ENCODE results near the gene CGN. TPM values are rescaled to one million over a fixed set of nuclear protein-coding genes. Genes with fewer than 3 reads are reported as not detected.

Gene CGN
- total RNA-seq, 1 donor from 2014 or later: 2.0 TPM

- H3K27me3 Mint-ChIP-seq (ENCODE audit: unreplicated experiment): no peaks in the 10 kb centered on the region
- no peaks in the 10 kb centered on the region for H3K9me3 Mint-ChIP-seq (ENCODE audit: unreplicated experiment)
- no peak overlapping the region for H3K4me3 Mint-ChIP-seq (ENCODE audit: unreplicated experiment)
- no peaks in the 10 kb centered on the region for H3K36me3 Mint-ChIP-seq (ENCODE audit: unreplicated experiment)
- TF ChIP-seq, protein P1, sequence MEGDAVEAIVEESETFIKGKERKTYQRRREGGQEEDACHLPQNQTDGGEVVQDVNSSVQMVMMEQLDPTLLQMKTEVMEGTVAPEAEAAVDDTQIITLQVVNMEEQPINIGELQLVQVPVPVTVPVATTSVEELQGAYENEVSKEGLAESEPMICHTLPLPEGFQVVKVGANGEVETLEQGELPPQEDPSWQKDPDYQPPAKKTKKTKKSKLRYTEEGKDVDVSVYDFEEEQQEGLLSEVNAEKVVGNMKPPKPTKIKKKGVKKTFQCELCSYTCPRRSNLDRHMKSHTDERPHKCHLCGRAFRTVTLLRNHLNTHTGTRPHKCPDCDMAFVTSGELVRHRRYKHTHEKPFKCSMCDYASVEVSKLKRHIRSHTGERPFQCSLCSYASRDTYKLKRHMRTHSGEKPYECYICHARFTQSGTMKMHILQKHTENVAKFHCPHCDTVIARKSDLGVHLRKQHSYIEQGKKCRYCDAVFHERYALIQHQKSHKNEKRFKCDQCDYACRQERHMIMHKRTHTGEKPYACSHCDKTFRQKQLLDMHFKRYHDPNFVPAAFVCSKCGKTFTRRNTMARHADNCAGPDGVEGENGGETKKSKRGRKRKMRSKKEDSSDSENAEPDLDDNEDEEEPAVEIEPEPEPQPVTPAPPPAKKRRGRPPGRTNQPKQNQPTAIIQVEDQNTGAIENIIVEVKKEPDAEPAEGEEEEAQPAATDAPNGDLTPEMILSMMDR (IDR thresholded peaks at IDR 0.05; ENCODE audit: partially characterized antibody, unreplicated experiment): no peak
- no peak for DNase-seq
- no peaks in the 10 kb centered on the region for H3K4me1 Mint-ChIP-seq (ENCODE audit: low read depth, unreplicated experiment)
- H3K27ac Mint-ChIP-seq (ENCODE audit: unreplicated experiment): no peak overlapping the region
These were observed 15.7 kb downstream of the CGN start for GRCh38 chr1:151526735-151527525.

GRCh38 chr1:151529211-151529702, 18.1 kb downstream of the CGN start:
- no peaks in the 10 kb centered on the region for H3K36me3 Mint-ChIP-seq (ENCODE audit: unreplicated experiment)
- TF ChIP-seq, protein P1 (IDR thresholded peaks at IDR 0.05; ENCODE audit: partially characterized antibody, unreplicated experiment): no peak

DNA sequence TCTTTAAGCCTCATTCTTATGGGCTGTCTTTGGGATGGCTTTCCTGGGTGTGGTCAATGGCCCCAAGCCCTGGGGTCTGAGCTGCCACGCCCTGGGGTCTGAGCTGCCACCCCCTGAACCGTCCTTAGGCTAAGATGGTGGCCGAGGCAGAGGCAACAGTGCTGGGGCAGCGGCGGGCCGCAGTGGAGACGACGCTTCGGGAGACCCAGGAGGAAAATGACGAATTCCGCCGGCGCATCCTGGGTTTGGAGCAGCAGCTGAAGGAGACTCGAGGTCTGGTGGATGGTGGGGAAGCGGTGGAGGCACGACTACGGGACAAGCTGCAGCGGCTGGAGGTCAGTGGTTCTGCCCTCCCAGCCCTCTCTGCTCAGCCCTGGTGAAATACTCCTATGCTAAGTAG, 18.6 kb downstream of the CGN start:
- TF ChIP-seq, protein P1 (IDR thresholded peaks at IDR 0.05; ENCODE audit: partially characterized antibody, unreplicated experiment): no peak
- H3K27ac Mint-ChIP-seq (ENCODE audit: unreplicated experiment): no peak overlapping the region
- no peaks in the 10 kb centered on the region for H3K9me3 Mint-ChIP-seq (ENCODE audit: unreplicated experiment)
- no peaks in the 10 kb centered on the region for H3K4me1 Mint-ChIP-seq (ENCODE audit: low read depth, unreplicated experiment)
- no peak overlapping the region for H3K4me3 Mint-ChIP-seq (ENCODE audit: unreplicated experiment)
- no peak for DNase-seq
- H3K36me3 Mint-ChIP-seq (ENCODE audit: unreplicated experiment): no peaks in the 10 kb centered on the region
- no peaks in the 10 kb centered on the region for H3K27me3 Mint-ChIP-seq (ENCODE audit: unreplicated experiment)

More at GRCh38 chr1:151529211-151529702, 18.1 kb downstream of the CGN start:
- no peaks in the 10 kb centered on the region for H3K27me3 Mint-ChIP-seq (ENCODE audit: unreplicated experiment)
- H3K4me1 Mint-ChIP-seq (ENCODE audit: low read depth, unreplicated experiment): no peaks in the 10 kb centered on the region
- DNase-seq: no peak
- H3K9me3 Mint-ChIP-seq (ENCODE audit: unreplicated experiment): no peaks in the 10 kb centered on the region
- H3K27ac Mint-ChIP-seq (ENCODE audit: unreplicated experiment): no peak overlapping the region
- H3K4me3 Mint-ChIP-seq (ENCODE audit: unreplicated experiment): no peak overlapping the region

DNA sequence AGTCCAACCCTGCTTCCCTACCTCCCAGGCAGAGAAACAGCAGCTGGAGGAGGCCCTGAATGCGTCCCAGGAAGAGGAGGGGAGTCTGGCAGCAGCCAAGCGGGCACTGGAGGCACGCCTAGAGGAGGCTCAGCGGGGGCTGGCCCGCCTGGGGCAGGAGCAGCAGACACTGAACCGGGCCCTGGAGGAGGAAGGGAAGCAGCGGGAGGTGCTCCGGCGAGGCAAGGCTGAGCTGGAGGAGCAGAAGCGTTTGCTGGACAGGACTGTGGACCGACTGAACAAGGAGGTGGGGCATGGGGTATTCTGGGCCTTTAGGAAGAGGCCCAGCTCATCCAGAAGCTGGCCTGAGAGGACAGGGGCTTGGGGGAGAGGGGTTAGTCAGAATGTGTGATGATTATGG, 19.3 kb downstream of the CGN start:
- no peaks in the 10 kb centered on the region for H3K9me3 Mint-ChIP-seq (ENCODE audit: unreplicated experiment)
- H3K27ac Mint-ChIP-seq (ENCODE audit: unreplicated experiment): no peak overlapping the region
- TF ChIP-seq, protein P1 (IDR thresholded peaks at IDR 0.05; ENCODE audit: partially characterized antibody, unreplicated experiment): no peak
- H3K4me1 Mint-ChIP-seq (ENCODE audit: low read depth, unreplicated experiment): no peaks in the 10 kb centered on the region
- no peaks in the 10 kb centered on the region for H3K27me3 Mint-ChIP-seq (ENCODE audit: unreplicated experiment)
- no peak for DNase-seq
- H3K36me3 Mint-ChIP-seq (ENCODE audit: unreplicated experiment): no peaks in the 10 kb centered on the region
- no peak overlapping the region for H3K4me3 Mint-ChIP-seq (ENCODE audit: unreplicated experiment)

DNA sequence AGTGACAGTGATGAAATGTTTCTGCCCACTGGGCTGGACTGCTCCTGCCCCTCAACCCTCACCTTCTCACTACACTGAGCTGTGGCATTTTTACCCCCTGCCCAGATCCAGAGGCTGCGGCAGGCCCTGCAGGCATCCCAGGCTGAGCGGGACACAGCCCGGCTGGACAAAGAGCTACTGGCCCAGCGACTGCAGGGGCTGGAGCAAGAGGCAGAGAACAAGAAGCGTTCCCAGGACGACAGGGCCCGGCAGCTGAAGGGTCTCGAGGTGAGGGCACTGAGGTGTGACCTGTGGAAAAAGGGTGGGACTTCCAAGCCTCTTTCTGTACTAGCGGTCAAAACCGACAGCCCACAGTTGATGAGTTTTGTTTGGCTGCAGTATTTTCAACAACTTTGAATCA, 22.7 kb downstream of the CGN start:
- no peak overlapping the region for H3K27ac Mint-ChIP-seq (ENCODE audit: unreplicated experiment)
- no peaks in the 10 kb centered on the region for H3K4me1 Mint-ChIP-seq (ENCODE audit: low read depth, unreplicated experiment)
- no peaks in the 10 kb centered on the region for H3K36me3 Mint-ChIP-seq (ENCODE audit: unreplicated experiment)
- TF ChIP-seq, protein P1 (IDR thresholded peaks at IDR 0.05; ENCODE audit: partially characterized antibody, unreplicated experiment): no peak
- H3K9me3 Mint-ChIP-seq (ENCODE audit: unreplicated experiment): no peaks in the 10 kb centered on the region
- DNase-seq: no peak
- no peak overlapping the region for H3K4me3 Mint-ChIP-seq (ENCODE audit: unreplicated experiment)
- peaks cover 1% of the 10 kb centered on the region for H3K27me3 Mint-ChIP-seq (ENCODE audit: unreplicated experiment)
